K562 (cell line): Measurements from ENCODE around the gene CBFA2T3. TPM values are rescaled to one million over a fixed set of nuclear protein-coding genes. Genes with fewer than 3 reads are reported as not detected.

ENCODE experiments used
- ESRRA ChIP-seq: fragments of 450-650 bp; IDR thresholded peaks from 2 replicates; pipeline ENCODE4 v1.6.1; 2014; ENCODE audit warnings: low read depth, mild to moderate bottlenecking, moderate library complexity, borderline replicate concordance
- POLR2H ChIP-seq: IDR thresholded peaks from 2 replicates; pipeline ENCODE4 v1.6.1; 2016; ENCODE audit warnings: missing genetic modification characterization, low read depth, mild to moderate bottlenecking, control low read depth, missing compliant biosample characterization, moderate library complexity
- PYGO2 ChIP-seq: fragments of 450-650 bp; IDR thresholded peaks from 2 replicates; pipeline ENCODE4 v1.6.1; 2016; ENCODE audit warnings: mild to moderate bottlenecking, missing genetic modification characterization, moderate library complexity, missing compliant biosample characterization
- RBM15 ChIP-seq: fragments of 200-400 bp; formaldehyde crosslinking; IDR thresholded peaks from 2 replicates; pipeline ENCODE4 v1.6.1; 2018; ENCODE audit warnings: mild to moderate bottlenecking, low read length, moderate library complexity; ENCODE audit not compliant: insufficient read depth
- TBL1XR1 ChIP-seq, 2 experiments: IDR thresholded peaks; 2 replicates each; pipeline ENCODE4 v1.6.1; 2012; ENCODE audit warnings: improper control_type of control experiment in 2 of 2, low read length in 2 of 2, mild to moderate bottlenecking in 1 of 2
- TRIM28 ChIP-seq: fragments of 450-650 bp; IDR thresholded peaks from 2 replicates; pipeline ENCODE4 v1.6.1; 2017
- U2AF2 ChIP-seq: fragments of 200-400 bp; formaldehyde crosslinking; optimal IDR thresholded peaks from 2 replicates; pipeline ENCODE3; 2017; ENCODE audit warnings: low read depth, mild to moderate bottlenecking, low read length
- ZNF239 ChIP-seq: fragments of 250-450 bp; sonication (Bioruptor Pico); IDR thresholded peaks from 2 replicates; pipeline ENCODE4 v1.4.0; 2020; ENCODE audit warnings: mild to moderate bottlenecking
- ZNF324 ChIP-seq: fragments of 250-450 bp; sonication (Bioruptor Pico); IDR thresholded peaks from 2 replicates; pipeline ENCODE4 v1.4.0; 2020; ENCODE audit warnings: mild to moderate bottlenecking
- ZNF347 ChIP-seq: fragments of 450-650 bp; formaldehyde crosslinking; IDR thresholded peaks from 2 replicates; pipeline ENCODE4 v1.4.0; 2020; ENCODE audit warnings: low read depth, mild to moderate bottlenecking, moderate library complexity
- polyA plus RNA-seq, 8 experiments: library from polyadenylated mRNA; depleted of rRNA in 4 of 8; stranded (reverse) in 5 of 8; unstranded in 3 of 8; fragments of >200 nt; fragmentation: Nextera tagmentation in 2 of 8; fragmentation: Illumina TruSeq in 1 of 8; extraction: Ambion mirVana in 2 of 8; extraction: Trizol in 1 of 8; gene quantifications; 2 replicates each; pipeline versions ENCODE4 v1.2.1 to v1.2.3, GENCODE V29; 2011 to 2014; ENCODE audit warnings: inconsistent platforms in 1 of 8, missing spikeins in 1 of 8
- total RNA-seq, 7 experiments: library from RNA; depleted of rRNA in 6 of 7; stranded (reverse); fragments of >200 nt in 6 of 7; fragmentation: Illumina TruSeq in 2 of 7; extraction: Trizol in 2 of 7; gene quantifications; 2 replicates each; pipeline versions ENCODE4 v1.2.1 to v1.2.3, GENCODE V29; 2011 to 2021; ENCODE audit warnings: low replicate concordance in 1 of 7
- TF ChIP-seq, protein P1 (sequence below): sonication (generic); formaldehyde crosslinking; IDR thresholded peaks from 2 replicates; pipeline ENCODE4 v1.8.1; 2023; ENCODE audit warnings: mild to moderate bottlenecking, missing genetic modification reagents
- TF ChIP-seq, protein P2 (sequence below), 2 experiments: fragments of 450-650 bp; conservative IDR thresholded peaks; 2 replicates each; pipeline ENCODE4 v1.6.1; 2017; ENCODE audit warnings: mild to moderate bottlenecking in 2 of 2, moderate library complexity in 2 of 2
- TF ChIP-seq, protein P3 (sequence below), 2 experiments: fragments of 450-650 bp; IDR thresholded peaks; 2 replicates each; pipeline ENCODE4 v1.6.1; 2018; ENCODE audit warnings: mild to moderate bottlenecking in 2 of 2, low read depth in 1 of 2; ENCODE audit not compliant: partially characterized antibody in 2 of 2
- TF ChIP-seq, protein P4 (sequence below): fragments of 250-450 bp; sonication (Bioruptor Pico); IDR thresholded peaks from 2 replicates; pipeline ENCODE4 v1.5.0; 2021; ENCODE audit warnings: mild to moderate bottlenecking, moderate library complexity

CBFA2T3 gene
- total and polyA plus RNA-seq, 9 of the 15 experiments (the other 6 are each of a cell fraction or from before 2014, with no cell fraction given) = 2.3 to 145 (median 6.7) TPM

DNA sequence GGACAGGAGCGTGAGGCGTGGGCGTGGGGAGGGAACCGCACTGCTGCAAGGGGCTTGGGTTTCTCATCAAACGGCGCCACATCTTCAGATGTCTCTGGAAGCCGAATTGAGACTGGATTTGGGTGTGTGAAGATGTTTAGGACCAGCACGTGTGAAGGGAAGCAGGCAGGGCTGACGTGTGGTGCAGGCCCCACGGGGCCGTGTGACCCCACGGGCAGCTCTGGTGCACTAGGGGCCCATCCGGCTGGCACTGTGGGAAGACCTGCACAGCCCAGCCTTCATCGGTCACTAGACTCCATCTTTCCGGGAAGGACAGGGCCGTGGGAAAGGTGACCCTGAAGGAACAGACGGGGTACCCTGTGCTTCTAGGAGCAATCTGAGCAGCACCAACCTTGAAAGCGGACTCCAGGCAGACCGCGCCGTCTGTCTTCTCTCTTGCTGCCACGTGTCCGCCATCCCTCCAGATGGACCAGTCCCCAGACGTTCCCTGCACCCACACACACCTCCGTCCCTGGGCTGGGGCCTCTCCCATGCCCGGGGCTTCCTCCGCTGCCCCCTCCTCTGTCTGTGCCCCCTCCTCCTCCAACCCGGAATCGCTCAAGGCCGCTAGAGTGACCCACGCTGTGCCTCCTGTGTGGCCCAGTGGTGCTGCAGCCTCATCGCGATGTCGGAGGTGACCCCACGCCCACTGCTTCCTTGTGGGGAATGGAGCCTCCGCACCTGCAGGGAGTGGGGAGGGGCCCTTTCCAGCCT is 23.4 kb upstream of the CBFA2T3 start (continued):
- TF ChIP-seq ZNF239 = no peak
- no peak for TF ChIP-seq RBM15
- no peak for TF ChIP-seq TBL1XR1 (IDR thresholded peaks at IDR 0.05; ENCODE audit: low read length in 2 of 2)
- TF ChIP-seq TRIM28 = no peak
- TF ChIP-seq U2AF2 = no peak
- TF ChIP-seq PYGO2 (tag) = no peak
- TF ChIP-seq, protein P1, sequence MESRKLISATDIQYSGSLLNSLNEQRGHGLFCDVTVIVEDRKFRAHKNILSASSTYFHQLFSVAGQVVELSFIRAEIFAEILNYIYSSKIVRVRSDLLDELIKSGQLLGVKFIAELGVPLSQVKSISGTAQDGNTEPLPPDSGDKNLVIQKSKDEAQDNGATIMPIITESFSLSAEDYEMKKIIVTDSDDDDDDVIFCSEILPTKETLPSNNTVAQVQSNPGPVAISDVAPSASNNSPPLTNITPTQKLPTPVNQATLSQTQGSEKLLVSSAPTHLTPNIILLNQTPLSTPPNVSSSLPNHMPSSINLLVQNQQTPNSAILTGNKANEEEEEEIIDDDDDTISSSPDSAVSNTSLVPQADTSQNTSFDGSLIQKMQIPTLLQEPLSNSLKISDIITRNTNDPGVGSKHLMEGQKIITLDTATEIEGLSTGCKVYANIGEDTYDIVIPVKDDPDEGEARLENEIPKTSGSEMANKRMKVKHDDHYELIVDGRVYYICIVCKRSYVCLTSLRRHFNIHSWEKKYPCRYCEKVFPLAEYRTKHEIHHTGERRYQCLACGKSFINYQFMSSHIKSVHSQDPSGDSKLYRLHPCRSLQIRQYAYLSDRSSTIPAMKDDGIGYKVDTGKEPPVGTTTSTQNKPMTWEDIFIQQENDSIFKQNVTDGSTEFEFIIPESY (CRISPR knock-in tag) = 0 out of 2 replicates have a peak, but pooled peaks have one; percentile 9
- no peak for TF ChIP-seq ZNF324 (CRISPR knock-in tag)
- TF ChIP-seq, protein P2, sequence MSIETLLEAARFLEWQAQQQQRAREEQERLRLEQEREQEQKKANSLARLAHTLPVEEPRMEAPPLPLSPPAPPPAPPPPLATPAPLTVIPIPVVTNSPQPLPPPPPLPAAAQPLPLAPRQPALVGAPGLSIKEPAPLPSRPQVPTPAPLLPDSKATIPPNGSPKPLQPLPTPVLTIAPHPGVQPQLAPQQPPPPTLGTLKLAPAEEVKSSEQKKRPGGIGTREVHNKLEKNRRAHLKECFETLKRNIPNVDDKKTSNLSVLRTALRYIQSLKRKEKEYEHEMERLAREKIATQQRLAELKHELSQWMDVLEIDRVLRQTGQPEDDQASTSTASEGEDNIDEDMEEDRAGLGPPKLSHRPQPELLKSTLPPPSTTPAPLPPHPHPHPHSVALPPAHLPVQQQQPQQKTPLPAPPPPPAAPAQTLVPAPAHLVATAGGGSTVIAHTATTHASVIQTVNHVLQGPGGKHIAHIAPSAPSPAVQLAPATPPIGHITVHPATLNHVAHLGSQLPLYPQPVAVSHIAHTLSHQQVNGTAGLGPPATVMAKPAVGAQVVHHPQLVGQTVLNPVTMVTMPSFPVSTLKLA (conservative IDR thresholded peaks at IDR 0.05) = no peak
- TF ChIP-seq, protein P3, sequence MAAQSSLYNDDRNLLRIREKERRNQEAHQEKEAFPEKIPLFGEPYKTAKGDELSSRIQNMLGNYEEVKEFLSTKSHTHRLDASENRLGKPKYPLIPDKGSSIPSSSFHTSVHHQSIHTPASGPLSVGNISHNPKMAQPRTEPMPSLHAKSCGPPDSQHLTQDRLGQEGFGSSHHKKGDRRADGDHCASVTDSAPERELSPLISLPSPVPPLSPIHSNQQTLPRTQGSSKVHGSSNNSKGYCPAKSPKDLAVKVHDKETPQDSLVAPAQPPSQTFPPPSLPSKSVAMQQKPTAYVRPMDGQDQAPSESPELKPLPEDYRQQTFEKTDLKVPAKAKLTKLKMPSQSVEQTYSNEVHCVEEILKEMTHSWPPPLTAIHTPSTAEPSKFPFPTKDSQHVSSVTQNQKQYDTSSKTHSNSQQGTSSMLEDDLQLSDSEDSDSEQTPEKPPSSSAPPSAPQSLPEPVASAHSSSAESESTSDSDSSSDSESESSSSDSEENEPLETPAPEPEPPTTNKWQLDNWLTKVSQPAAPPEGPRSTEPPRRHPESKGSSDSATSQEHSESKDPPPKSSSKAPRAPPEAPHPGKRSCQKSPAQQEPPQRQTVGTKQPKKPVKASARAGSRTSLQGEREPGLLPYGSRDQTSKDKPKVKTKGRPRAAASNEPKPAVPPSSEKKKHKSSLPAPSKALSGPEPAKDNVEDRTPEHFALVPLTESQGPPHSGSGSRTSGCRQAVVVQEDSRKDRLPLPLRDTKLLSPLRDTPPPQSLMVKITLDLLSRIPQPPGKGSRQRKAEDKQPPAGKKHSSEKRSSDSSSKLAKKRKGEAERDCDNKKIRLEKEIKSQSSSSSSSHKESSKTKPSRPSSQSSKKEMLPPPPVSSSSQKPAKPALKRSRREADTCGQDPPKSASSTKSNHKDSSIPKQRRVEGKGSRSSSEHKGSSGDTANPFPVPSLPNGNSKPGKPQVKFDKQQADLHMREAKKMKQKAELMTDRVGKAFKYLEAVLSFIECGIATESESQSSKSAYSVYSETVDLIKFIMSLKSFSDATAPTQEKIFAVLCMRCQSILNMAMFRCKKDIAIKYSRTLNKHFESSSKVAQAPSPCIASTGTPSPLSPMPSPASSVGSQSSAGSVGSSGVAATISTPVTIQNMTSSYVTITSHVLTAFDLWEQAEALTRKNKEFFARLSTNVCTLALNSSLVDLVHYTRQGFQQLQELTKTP (IDR thresholded peaks at IDR 0.05; ENCODE audit: low read depth in 1 of 2, partially characterized antibody in 2 of 2) = no peak
- TF ChIP-seq ESRRA = no peak
- no peak for TF ChIP-seq ZNF347 (CRISPR knock-in tag)
- no peak for TF ChIP-seq POLR2H
- TF ChIP-seq, protein P4, sequence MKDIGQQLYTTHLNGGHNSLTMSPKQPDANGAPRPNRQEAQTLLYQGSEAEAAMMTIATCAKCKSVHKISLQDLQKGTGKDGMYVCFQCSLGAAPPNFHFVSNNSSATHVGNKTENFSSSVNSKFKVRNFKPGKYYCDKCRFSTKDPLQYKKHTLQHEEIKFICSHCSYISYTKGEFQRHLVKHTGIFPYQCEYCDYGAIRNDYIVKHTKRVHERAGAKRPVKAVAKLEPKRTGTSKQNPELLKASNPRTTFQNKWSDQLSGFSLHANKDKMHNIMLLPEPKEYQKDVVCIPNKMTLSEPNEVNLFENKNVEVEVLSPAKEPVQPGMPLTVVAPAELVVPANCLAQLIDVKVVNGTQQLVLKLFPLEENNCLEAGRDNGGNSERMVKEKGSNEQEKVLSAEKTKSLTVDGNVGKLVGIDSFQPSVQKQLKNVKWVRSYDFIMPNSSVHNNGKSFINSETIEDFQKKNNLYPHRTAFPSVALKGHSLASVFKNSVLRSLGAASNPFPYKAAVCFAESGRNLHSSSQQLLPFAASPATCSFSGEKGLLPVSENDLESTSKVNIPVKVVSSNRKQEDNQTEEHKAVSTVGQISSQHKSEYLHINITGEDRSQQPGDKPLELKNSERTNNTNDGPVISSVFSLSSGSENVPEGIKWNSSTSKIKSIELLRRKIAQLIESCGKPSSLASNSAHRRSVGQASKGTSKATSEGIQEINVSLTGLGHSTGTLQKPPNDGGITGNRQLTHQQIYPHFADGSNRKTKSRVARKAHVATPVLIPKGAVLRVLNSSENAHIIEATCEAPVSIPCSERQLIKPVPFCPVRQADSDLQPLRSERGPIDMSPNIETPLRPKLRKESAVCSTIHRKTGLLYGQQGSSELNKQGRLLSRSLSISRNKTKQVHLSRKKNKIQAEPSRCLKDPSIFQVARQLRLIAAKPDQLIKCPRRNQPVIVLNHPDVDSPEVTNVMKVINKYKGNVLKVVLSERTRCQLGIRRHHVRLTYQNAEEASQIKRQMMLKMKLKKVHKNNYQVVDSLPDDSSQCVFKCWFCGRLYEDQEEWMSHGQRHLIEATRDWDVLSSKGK (CRISPR knock-in tag) = no peak
